Stimulated activated CD8-positive, alpha-beta memory T cell treated with anti-CD3 and anti-CD28 coated beads, Interleukin-7, amount 100 ng/mL, for 24 hours (primary cell): ENCODE results near the gene MED13L.

Source experiments
- DNase-seq: peaks from one replicate; pipeline ENCODE4 v3.0.0-alpha.2; 2020; ENCODE audit warnings: low read depth

MED13L gene

DNA sequence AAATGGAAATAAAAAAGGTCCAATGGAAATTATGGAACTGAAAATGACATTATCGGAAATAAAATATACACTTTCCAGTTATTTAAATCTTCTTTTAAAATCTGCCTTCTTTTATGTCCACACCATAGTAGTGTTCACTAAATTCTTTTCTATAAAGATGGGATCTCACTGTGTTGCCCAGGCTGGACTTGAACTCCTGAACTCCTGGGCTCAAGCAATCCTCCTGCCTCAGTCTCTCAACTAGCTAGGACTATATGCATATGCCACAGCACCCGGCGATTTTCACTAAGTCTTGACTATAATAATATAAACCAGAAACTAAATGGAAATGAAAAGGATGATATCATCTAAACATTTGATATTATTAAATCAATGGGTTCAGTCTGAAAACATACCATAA is 188.4 kb downstream of the MED13L start:
- no peak for DNase-seq

DNA sequence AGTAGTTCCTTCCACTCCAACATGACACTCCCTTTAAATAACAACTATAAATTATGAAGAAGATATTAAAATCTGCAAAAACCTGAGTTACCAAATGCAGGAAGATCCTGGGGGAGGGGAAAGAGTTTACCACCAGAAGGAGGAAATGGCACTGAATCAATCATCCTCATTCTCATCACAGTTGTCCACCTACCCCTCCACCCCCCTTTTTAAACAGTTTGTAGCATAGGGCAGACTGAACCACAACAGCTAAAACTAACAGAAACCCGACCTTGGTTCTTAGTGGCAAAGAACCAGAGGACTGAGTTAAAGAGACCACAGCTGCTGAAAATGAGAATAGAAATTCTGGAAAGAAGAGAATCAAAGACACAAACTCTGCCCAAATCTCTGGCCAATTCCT is 189.5 kb downstream of the MED13L start:
- no peak for DNase-seq

DNA sequence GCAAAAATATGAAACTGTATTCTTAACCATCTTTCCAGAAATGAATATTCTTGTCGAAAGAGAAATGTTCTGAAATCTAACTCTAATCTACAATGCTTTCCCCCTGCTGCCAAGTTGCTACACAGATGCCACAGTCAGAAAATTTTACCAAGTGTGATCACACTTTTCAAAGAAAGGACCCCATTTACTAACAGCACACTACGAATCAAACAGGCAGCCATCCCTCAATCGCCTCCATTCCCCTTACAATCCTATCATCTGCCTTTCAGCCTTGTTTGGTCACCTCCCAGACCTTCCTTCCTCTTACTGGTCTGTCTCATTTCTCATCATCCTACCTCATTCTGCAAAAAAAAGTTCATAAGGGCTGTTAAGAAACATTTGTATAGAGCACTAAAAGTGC is 190.1 kb downstream of the MED13L start:
- no peak for DNase-seq

DNA sequence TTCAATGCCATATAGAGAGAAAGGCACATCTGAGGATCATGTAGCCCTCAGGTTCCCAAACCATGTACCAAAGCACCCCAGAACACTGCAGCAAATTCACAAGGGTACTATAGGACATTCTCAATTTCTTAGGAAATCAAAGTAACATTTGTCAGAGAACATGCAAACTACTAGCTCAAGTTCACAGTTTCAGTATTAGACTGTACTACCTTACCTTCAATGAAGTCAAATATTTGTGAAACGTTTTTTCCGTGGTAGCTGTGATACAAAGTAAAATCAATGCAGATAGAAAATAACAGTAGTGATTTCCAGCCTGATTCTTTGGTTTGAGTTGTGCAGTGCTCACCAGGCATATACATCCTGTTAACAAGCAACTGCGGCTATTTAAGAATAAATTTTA is 197.1 kb downstream of the MED13L start:
- no peak for DNase-seq

DNA sequence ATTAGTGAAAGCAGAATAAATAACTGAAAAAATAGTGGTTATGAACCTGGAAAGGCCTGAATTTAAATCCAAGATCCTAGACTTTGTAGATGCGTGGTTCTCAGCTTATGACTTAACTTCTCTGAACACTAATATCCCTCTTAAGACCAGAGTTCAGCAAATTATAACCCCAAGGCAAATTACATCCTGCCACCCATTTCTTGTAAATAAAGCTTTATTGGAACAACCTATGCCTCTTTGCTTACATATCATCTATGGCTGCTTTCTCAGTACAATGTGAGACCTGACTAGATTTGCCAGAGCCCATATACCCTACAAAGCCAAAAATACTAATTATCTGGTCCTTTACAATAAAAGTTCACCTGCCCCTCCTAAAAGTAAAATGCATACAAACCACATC is 199.1 kb downstream of the MED13L start:
- no peak for DNase-seq

DNA sequence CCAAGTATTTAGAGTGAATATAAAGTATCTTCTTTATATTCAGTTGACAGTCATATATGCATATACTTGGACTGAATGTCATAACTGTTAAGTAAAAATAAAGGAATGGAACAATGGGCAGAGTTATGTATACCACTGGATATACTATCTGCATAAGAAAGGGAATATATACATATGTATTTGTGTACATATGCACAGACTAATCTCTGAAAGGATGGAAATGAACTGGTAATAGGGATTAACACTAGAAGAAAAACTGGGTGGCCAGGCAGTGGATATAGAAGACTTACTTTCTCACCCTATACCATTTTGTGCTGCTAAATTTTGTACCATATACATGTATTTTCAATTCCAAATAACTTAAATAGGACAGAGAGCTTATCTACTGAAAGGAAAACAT is 200.1 kb downstream of the MED13L start:
- DNase-seq: no peak

DNA sequence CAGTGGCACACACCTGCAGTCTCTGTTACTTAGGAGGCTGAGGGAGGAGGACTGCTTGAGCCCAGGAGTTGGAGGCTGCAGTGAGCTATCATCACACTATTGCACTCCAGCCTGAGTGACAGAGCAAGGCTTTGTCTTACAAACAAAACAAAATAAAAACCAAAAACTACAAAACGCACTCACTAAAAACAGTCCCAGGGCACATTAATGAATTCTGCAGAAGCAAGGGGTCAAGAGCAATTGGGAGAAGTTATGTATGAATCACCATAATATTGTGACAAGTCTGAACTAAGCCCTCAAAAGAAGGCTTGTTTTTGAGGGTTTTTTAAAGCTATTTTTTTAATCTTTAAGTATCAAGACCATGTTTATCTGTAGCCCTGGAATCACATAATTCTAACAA is 201.1 kb downstream of the MED13L start:
- DNase-seq: no peak

DNA sequence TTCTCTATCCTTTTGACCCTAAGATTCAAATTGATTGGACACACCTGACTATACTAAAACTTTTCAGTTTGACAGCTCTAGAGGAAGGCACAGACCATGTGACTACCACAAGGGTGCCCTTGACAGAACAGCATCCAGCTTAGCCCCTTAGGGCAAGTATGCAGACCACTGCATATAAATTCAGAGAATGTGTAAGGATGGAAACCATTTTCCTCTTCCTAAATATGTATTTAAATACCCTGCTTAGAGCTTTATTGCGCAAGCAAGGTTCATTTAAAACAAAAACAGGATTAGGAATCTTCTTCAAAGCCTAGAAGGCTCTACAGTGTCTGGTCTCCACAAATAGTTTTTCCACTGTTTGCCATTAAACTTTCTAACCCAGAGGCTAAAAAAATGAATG is 202.8 kb downstream of the MED13L start:
- no peak for DNase-seq

DNA sequence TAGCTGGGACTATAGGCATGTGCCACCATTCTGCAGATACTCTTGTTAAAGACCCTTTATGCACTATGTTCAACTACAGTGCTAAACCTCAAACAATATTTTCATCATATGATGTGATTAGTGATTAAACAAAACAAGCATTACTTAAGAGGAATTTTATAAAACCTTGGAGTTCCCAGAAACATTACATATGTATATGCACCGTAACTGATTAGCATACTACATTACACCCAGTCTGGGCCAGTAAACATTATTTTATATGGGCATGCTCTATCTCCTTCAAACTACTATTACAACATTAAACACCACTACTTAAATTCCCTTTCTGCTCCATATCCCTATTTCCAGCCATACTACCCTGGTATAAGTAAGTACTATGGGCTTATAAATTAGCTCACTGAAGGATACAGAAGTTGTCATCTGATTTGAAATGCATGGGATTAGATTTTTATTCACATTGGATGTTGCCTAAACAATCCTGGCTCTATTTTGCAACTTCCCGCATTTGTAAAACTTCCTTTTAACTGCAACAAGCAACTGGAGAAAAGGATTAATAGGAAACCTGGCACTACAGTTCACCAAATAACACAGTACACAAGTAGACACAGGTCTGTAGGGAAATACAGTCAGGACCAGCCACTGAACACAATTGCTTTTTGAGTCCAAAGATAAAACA is 205.8 kb downstream of the MED13L start:
- no peak for DNase-seq

DNA sequence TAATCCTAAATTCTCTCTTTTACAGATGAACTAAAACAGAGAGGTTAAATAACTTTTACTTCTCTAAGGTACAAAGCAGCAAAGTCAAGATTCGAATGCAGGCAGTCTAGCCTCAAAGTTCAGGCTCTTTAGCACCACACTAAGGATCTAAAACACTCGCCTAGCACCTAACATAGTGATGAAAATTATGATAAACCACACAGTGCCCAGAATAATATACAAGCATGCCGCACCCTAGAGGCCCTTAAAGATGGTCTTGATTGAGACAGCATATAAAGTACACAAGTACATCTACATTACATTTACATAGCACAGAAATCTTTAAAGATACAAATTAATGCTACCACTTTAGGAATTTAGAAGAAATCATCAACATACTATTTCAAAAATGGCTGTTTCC is 207.0 kb downstream of the MED13L start:
- DNase-seq: no peak

DNA sequence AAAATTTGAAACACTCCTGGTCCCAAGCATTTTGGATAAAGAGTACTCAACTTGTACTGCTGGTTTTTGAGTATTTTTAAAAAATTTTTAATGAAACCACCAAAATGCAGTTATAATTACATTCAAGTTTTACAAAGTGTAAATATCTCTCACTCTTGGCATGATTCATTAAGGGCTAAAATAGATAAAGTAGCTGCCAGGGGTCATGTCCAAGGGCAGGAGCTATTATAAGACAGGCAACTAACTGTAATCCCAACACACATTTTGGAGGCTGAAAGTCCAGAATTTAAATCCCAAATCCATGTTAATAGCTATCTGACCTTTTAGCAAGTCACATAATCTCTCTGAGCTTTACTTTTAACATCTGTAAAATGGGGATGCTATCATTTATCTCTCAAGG is 207.6 kb downstream of the MED13L start:
- DNase-seq: no peak

DNA sequence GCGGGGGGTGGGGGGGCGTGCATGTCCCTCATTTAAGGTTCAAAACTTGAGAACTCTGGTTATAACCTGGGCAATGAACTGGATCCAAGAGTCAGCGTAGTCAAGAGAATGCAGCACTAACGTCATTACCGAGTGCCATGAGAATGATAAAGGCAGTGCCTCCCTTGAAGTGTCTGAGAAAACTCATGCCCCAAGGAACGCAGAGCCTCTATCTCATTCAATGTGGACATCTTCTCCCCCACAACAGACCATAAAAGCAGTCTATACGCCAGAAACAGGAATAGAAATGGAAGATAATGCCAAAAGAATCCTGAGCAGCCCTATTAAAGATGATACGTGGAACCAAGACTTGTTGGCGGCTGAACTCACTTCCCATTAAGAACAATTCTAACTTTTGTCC is 208.6 kb downstream of the MED13L start:
- DNase-seq: no peak

DNA sequence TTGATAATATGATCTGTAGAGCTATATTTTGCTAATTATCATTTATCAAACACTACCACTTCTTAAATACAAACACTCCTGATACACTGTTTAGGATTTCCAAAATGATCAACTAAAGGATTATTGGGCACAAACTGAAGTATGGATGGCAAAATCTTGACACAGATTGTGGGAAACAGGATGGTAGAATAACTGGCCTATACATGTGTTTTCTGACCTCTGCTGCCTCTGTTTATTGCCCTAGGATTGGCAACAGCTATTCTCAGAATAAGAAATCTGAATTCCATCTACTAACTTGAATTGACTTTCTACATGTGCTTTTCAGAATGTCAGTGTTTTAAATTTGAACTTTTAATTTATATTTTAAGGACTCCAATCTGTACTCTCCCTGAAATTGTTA is 209.1 kb downstream of the MED13L start:
- no peak for DNase-seq

DNA sequence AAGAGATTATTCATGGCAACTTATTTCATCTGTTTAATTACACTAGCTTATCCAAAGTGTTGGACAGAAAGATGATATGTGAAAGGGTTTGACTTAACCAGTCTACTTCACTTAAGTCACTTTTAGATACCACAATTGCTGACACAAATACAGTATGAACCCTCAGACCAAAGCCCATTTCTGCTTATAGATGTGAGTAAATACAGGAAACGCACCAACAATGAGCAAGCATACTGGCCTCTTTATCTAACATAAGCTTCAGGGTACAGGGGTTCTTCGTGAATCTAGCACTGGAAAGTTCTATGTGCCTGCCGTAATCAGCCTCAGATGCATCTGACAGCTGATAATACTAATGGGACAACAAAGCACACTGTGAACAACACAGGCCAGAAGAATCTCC is 209.6 kb downstream of the MED13L start:
- no peak for DNase-seq

DNA sequence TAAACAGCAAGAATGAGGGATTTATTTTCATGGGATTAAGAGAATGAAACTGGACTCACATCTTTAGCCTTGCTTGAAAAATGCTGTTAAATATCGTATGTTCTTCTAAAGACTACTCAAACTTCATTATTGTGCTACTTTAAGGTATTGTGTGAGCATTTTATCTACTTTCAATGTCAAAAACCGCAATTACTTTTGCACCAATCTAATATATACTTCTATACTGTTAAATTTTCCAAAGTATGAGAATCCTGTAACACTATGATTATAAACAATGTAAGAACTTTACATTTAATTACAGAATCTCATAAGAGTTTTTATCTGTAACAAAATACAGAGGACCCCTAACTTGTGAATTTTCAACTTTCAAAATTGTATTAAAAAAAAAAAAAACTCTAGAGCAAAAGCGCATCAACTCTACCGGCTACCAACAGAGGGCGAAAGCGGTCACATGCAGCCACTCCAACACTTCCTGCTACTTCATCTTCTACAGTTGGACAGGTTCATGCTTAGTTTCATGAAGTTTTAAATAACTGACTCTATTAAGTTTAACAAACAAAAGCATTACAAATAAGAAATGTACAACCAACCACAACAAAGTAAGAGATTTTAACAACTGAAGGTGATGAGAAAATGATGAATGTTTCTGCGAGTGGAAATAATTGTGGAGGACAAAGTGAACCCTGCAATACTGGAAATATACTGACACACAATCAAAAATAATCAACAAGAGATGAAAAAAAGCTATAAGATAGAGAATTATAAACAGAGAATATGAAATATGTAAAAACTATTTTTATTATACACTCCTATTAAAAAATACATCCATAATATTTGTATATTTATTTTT is 210.9 kb downstream of the MED13L start:
- peak; percentile 11 for DNase-seq

DNA sequence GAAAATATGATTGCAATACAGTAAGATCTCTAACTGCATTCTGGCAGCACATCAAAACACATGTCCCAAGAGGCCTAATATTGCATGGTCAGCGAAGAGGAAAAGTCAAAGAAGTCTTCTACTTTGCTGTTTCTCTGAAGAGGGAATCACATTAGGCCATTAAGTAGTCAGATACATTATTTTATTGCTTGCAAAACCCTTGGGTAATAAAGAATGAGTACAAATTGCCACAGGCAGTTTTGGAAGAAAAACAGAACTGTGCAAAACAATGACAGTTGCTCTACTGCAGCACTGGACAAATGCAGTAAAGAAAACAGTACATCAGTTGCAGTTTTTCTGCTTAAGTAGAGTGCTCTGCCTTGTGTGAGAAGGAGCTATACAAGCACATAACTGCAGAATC is 211.9 kb downstream of the MED13L start:
- DNase-seq: no peak

DNA sequence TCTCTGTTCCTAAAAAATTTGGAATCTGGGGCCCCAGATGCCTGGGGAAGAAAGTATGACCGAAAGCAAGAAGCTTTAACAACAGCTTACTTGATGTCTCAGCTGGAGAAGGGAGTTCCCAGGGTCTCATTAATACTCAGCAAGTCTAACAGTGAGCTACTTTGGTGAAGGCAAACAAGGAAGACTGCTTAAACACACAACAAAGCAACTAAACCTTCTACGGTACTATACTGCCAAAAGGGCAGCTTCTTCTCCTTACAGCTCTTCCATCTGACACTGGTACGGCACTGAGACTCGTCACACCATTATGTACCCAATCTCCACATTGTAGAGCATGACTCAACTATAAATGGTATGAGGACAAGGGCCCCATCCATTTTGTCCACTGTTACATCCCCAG is 213.0 kb downstream of the MED13L start:
- DNase-seq: no peak

DNA sequence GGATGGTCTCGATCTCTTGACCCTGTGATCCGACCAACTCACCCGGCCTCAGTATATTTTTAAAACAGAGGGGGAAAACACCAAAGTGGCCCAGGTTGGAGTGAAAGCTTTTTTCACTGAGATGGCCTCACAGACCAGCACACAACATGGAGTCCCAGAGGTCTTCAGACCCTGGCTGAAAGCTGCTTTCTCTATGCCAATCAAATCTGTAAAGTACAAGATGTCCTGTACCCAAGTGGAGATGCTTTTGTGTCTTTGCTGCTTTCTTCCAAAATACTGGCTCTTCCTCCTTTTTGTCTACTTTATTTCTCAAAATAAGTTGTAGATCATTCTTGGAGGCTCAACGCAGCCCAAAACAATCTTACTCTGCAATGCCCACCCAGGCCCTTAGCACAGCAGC is 214.8 kb downstream of the MED13L start:
- DNase-seq: no peak

DNA sequence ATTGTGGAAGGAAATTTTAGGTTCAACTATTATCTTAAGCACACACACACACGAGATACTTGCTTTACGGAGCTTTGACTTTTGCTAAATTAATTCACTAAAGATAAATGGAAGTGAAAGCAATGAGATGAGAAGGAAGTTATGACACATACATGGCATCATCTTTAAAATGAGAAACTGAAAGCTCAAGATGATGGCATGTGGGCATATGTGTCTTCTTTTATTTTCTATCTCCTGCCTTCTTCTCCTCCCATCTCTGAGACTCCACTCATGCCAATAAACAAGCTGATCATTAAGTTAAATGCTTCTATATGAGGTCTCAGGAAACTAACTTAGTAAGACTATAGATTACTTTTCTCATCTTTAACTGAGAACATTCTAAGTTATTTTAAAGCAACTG is 216.7 kb downstream of the MED13L start:
- DNase-seq: no peak

DNA sequence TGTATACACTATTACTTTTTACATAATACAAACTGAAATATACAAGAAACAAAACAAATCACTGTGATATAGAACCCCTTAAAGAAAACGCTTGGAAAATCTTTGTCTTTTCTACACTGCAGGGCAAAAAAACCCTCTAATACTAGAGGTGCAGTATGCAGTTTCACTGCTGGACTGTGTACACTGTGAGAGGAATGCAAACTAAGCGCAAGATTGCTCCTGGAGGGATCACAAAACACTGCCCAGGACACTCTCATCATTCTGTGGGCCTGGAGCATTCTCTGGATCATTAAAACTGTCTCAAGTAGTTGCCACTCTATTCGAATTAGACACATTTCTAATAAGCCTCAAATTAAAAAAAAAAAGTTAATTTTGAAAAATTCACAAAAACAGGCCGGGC is 217.6 kb downstream of the MED13L start:
- no peak for DNase-seq

DNA sequence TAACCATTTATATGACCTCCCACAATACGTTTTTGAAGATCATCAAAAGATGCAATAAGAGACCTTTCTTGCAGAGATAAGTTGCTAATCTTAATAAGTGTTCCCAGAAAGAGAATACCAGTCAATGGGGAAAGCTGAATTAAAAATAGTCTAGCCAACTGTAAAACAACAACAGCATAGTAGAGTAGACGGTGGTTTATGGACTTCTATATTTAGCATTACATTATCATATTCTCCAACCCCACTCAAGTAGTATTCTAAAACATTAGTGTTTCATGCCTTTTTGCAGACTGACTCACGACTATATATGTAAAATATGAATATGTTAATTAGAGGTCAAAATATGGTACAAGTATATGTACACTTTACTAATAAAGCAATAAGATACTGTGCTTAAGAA is 218.9 kb downstream of the MED13L start:
- DNase-seq: no peak

DNA sequence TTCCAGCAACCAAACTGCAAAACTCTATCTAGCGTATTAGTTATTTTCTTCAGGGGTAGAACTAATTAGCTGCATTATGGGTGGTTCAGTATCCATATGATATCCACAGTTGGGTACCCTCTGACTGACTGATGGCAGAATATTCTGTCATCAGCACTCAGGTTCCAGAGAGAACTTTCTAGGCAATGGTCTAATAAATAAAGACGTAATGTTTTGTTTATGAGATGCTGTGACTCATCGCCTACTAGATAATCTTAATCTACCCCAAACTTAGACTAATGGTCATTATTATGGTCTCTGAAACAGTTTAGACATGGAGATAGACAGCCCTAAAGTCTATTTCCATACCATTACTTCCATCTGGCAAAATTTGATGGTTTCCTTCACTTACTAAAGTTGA is 220.1 kb downstream of the MED13L start:
- DNase-seq: no peak

DNA sequence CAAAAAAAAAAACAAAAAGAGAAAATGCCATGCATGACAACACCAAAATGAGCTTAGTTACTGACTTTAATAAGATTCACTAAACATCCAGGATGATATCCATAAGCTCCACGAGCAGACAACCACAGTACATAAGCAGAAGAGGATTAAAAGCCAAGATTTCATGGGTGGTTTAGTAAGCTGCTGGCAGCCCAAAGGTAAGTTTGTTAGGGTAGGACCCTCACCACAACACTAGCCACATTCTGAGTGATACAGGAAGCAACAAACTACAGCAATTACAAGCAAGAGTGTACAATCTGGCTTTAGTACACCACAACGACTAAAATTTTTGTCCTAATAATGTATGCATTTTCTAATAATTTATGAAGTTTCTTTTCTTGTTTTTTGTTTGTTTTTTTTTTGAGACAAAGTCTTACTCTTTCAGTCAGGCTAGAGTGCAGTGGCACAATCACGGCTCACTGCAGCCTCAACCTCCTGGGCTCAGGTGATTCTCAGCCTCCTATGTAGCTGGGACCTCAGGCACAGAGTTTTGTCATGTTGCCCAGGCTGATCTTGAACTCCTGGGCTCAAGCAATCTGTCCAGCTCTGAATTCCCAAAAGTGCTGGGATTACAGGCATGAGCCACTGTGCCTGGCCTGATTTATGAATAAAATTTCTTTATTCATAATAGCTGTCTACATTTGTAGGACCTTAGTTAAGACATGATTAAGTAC is 221.4 kb downstream of the MED13L start:
- no peak for DNase-seq
